DND-41 (cell line): Measurements from ENCODE around the gene STRADA.

Experiments
- ATAC-seq: fragments of 200-7000 bp; cut with Tn5 transposase; 3 replicates; pipeline ENCODE4 v1.9.1; 2021; ENCODE audit warnings: low read depth; ENCODE audit not compliant: insufficient read depth
- DNase-seq: peaks from one replicate; pipeline ENCODE4 v3.0.0-alpha.2; 2020
- H2AFZ ChIP-seq: 2 replicates; pipeline ENCODE4 v1.6.0; 2012; ENCODE audit warnings: low read depth, low read length
- H3K27ac ChIP-seq: 2 replicates; pipeline ENCODE4 v1.5.1; 2012; ENCODE audit warnings: low read length, inconsistent platforms
- H3K27me3 ChIP-seq: fragments of 200-600 bp; sonication (generic); 2 replicates; pipeline ENCODE4 v1.6.0; 2012; ENCODE audit warnings: low read length, mild to moderate bottlenecking, inconsistent platforms; ENCODE audit not compliant: insufficient read depth, poor library complexity
- H3K36me3 ChIP-seq: 2 replicates; pipeline ENCODE4 v1.5.1; 2012; ENCODE audit warnings: low read length, inconsistent platforms; ENCODE audit not compliant: insufficient read depth
- H3K4me1 ChIP-seq: 2 replicates; pipeline ENCODE4 v1.5.1; 2012; ENCODE audit warnings: mild to moderate bottlenecking, low read length; ENCODE audit not compliant: insufficient read depth
- H3K4me2 ChIP-seq: 2 replicates; pipeline ENCODE4 v1.6.0; 2012; ENCODE audit warnings: mild to moderate bottlenecking, moderate library complexity, low read length, inconsistent platforms; ENCODE audit not compliant: insufficient read depth
- H3K4me3 ChIP-seq, 2 experiments: fragments of 200-600 bp in 1 of 2; shearing (Covaris generic) in 1 of 2; 2 replicates each; pipeline ENCODE4 v1.5.1; 2012 to 2016; ENCODE audit warnings: inconsistent platforms in 2 of 2, low read length in 2 of 2, mild to moderate bottlenecking in 2 of 2, low read depth in 1 of 2, moderate library complexity in 1 of 2
- H3K79me2 ChIP-seq: 2 replicates; pipeline ENCODE4 v1.6.0; 2012; ENCODE audit warnings: low read length, inconsistent platforms; ENCODE audit not compliant: insufficient read depth
- H3K9ac ChIP-seq: 2 replicates; pipeline ENCODE4 v1.6.0; 2012; ENCODE audit warnings: low read depth, mild to moderate bottlenecking, inconsistent platforms, low read length, moderate library complexity
- H3K9me3 ChIP-seq: 2 replicates; pipeline ENCODE4 v1.5.1; 2012; ENCODE audit warnings: low read length, moderate library complexity, mild to moderate bottlenecking, inconsistent platforms; ENCODE audit not compliant: insufficient read depth, severe bottlenecking
- H4K20me1 ChIP-seq: 2 replicates; pipeline ENCODE4 v1.6.0; 2012; ENCODE audit warnings: low read length; ENCODE audit not compliant: insufficient read depth
- CTCF ChIP-seq: IDR thresholded peaks from 2 replicates; pipeline ENCODE4 v1.5.1; 2012; ENCODE audit warnings: borderline replicate concordance, low read length, moderate library complexity, mild to moderate bottlenecking; ENCODE audit not compliant: poor library complexity, severe bottlenecking; ENCODE audit errors: extremely low read depth
- EZH2 ChIP-seq: IDR thresholded peaks from 3 replicates; pipeline ENCODE4 v1.6.1; 2012; ENCODE audit warnings: borderline replicate concordance, low read depth, mild to moderate bottlenecking, moderate library complexity, low read length, inconsistent platforms; ENCODE audit not compliant: severe bottlenecking

STRADA gene

GRCh38 chr17:63688396-63689020, 53.1 kb downstream of the STRADA start:
- no peak overlapping the region for H3K27ac ChIP-seq
- no peaks in the 10 kb centered on the region for H3K4me1 ChIP-seq
- H3K27me3 ChIP-seq: no peaks in the 10 kb centered on the region
- DNase-seq (no peak), ATAC-seq (no peak)
- H3K4me3 ChIP-seq: no peak overlapping the region
- no peaks in the 10 kb centered on the region for H3K79me2 ChIP-seq
- H2AFZ ChIP-seq: no peak overlapping the region
- H4K20me1 ChIP-seq: no peaks in the 10 kb centered on the region; the same call in none of the 2 replicates
- TF ChIP-seq CTCF: no peak
- no peak for TF ChIP-seq EZH2
- no peak overlapping the region for H3K9ac ChIP-seq
- H3K36me3 ChIP-seq: peaks cover 86% of the 10 kb centered on the region
- H3K4me2 ChIP-seq: no peak overlapping the region
- H3K9me3 ChIP-seq: no peaks in the 10 kb centered on the region

- peaks cover 86% of the 10 kb centered on the region for H3K36me3 ChIP-seq
- DNase-seq (no peak), ATAC-seq (no peak)
- H3K9me3 ChIP-seq: no peaks in the 10 kb centered on the region
- TF ChIP-seq EZH2 (no peak), CTCF (no peak)
- H3K27ac ChIP-seq: no peak overlapping the region
- H3K9ac ChIP-seq: no peak overlapping the region
- no peaks in the 10 kb centered on the region; the same call in 1 of the 2 replicates for H4K20me1 ChIP-seq
- 0 out of 2 replicates have a peak, but pooled peaks cover 2% of the 10 kb centered on the region for H3K79me2 ChIP-seq
- no peak overlapping the region for H2AFZ ChIP-seq
- H3K27me3 ChIP-seq: no peaks in the 10 kb centered on the region
- no peak overlapping the region for H3K4me2 ChIP-seq
- H3K4me3 ChIP-seq: no peak overlapping the region
- no peaks in the 10 kb centered on the region for H3K4me1 ChIP-seq
Measured at GRCh38 chr17:63686138-63686685, 55.4 kb downstream of the STRADA start.

- DNase-seq: no peak
- H3K36me3 ChIP-seq: peaks cover 85% of the 10 kb centered on the region
Measured at GRCh38 chr17:63685578-63685977, 56.0 kb downstream of the STRADA start.

More at GRCh38 chr17:63685578-63685977, 56.0 kb downstream of the STRADA start:
- no peaks in the 10 kb centered on the region for H3K9me3 ChIP-seq
- H3K4me2 ChIP-seq: no peak overlapping the region
- H3K79me2 ChIP-seq: 0 out of 2 replicates have a peak, but pooled peaks cover 2% of the 10 kb centered on the region
- H2AFZ ChIP-seq: no peak overlapping the region
- no peak for ATAC-seq
- no peaks in the 10 kb centered on the region for H3K4me1 ChIP-seq
- no peak for TF ChIP-seq EZH2
- TF ChIP-seq CTCF: no peak
- H3K9ac ChIP-seq: no peak overlapping the region
- H3K27ac ChIP-seq: no peak overlapping the region
- H3K4me3 ChIP-seq: no peak overlapping the region
- no peaks in the 10 kb centered on the region for H3K27me3 ChIP-seq
- no peaks in the 10 kb centered on the region; the same call in 1 of the 2 replicates for H4K20me1 ChIP-seq
